Uterus (tissue), 4 donors: ENCODE results near the gene SAMD7. TPM values are rescaled to one million over a fixed set of nuclear protein-coding genes. Genes with fewer than 3 reads are reported as not detected.

ENCODE experiments used
- DNase-seq, 2 donors: peaks; one replicate each; pipeline ENCODE4 v3.0.0-alpha.2; 2019 to 2020
- H3K27ac ChIP-seq, 2 donors: fragments of 200-600 bp; sonication (generic); 1 replicate in 1 of 2; 2 replicates in 1 of 2; pipeline ENCODE4 v1.5.1; 2016 to 2018
- H3K27me3 ChIP-seq, 2 donors: fragments of 200-600 bp; sonication (generic); one replicate each; pipeline ENCODE4 v1.5.1; 2018 to 2019; ENCODE audit warnings: control low read depth in 1 of 2
- H3K36me3 ChIP-seq, 2 donors: fragments of 200-600 bp; sonication (generic); one replicate each; pipeline ENCODE4 v1.5.1; 2019; ENCODE audit warnings: control low read depth in 1 of 2
- H3K4me1 ChIP-seq, 2 donors: fragments of 200-600 bp; sonication (generic); one replicate each; pipeline ENCODE4 v1.5.1; 2018 to 2019; ENCODE audit warnings: control low read depth in 1 of 2
- H3K4me3 ChIP-seq, 2 donors: fragments of 200-600 bp; sonication (generic); 1 replicate in 1 of 2; 2 replicates in 1 of 2; pipeline ENCODE4 v1.5.1; 2018 to 2019; ENCODE audit warnings: mild to moderate bottlenecking in 1 of 2
- H3K9me3 ChIP-seq, 2 donors: fragments of 200-600 bp; sonication (generic); one replicate each; pipeline ENCODE4 v1.5.1; 2019; ENCODE audit warnings: control low read depth in 1 of 2
- POLR2A ChIP-seq, 2 donors: fragments of 450-650 bp; IDR thresholded peaks; one replicate each; pipeline ENCODE4 v1.6.1; 2016; ENCODE audit warnings: antibody characterized with exemption in 2 of 2, mild to moderate bottlenecking in 1 of 2, moderate library complexity in 1 of 2
- intact Hi-C: fragments of 100-400 bp; cut with DNase I; formaldehyde crosslinking; loops from one replicate; pipeline ENCODE4 v1.15.1; 2023; ENCODE audit warnings: low total_unique reads
- total RNA-seq, 4 donors: library from RNA; depleted of rRNA in 3 of 4; stranded (reverse); fragments of >200 nt in 3 of 4; gene quantifications; one replicate each; pipeline versions ENCODE4 v1.1.0 to v1.2.4, GENCODE V29; 2014 to 2023
- TF ChIP-seq, protein P1 (sequence below), 4 experiments: fragments of 200-600 bp in 2 of 4; fragments of 450-650 bp in 2 of 4; sonication (generic) in 2 of 4; IDR thresholded peaks; one replicate each; pipeline ENCODE4 v1.5.1; 2016 to 2019; ENCODE audit warnings: antibody characterized with exemption in 4 of 4, mild to moderate bottlenecking in 2 of 4, moderate library complexity in 1 of 4
- donor health status: DM: yes; HTN: yes; CAD: no.

The SAMD7 gene
- total RNA-seq, 4 donors from 2014 or later: not detected

- H3K27ac ChIP-seq: peak overlapping the region in 1 of 2 donors; percentile 7
- H3K4me1 ChIP-seq: peaks cover 4 to 7% of the 10 kb centered on the region in 2 donors
- no peak overlapping the region for H3K4me3 ChIP-seq
- H3K27me3 ChIP-seq: no peaks in the 10 kb centered on the region
- H3K36me3 ChIP-seq: no peaks in the 10 kb centered on the region
- DNase-seq: no peak
- H3K9me3 ChIP-seq: no peaks in the 10 kb centered on the region
- no peak for TF ChIP-seq POLR2A (IDR thresholded peaks at IDR 0.05)
- TF ChIP-seq, protein P1, sequence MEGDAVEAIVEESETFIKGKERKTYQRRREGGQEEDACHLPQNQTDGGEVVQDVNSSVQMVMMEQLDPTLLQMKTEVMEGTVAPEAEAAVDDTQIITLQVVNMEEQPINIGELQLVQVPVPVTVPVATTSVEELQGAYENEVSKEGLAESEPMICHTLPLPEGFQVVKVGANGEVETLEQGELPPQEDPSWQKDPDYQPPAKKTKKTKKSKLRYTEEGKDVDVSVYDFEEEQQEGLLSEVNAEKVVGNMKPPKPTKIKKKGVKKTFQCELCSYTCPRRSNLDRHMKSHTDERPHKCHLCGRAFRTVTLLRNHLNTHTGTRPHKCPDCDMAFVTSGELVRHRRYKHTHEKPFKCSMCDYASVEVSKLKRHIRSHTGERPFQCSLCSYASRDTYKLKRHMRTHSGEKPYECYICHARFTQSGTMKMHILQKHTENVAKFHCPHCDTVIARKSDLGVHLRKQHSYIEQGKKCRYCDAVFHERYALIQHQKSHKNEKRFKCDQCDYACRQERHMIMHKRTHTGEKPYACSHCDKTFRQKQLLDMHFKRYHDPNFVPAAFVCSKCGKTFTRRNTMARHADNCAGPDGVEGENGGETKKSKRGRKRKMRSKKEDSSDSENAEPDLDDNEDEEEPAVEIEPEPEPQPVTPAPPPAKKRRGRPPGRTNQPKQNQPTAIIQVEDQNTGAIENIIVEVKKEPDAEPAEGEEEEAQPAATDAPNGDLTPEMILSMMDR (IDR thresholded peaks at IDR 0.05): no peak
- intact Hi-C loops: no loop called here
Observed at GRCh38 chr3:169969174-169970095, 58.1 kb downstream of the SAMD7 start.

DNA sequence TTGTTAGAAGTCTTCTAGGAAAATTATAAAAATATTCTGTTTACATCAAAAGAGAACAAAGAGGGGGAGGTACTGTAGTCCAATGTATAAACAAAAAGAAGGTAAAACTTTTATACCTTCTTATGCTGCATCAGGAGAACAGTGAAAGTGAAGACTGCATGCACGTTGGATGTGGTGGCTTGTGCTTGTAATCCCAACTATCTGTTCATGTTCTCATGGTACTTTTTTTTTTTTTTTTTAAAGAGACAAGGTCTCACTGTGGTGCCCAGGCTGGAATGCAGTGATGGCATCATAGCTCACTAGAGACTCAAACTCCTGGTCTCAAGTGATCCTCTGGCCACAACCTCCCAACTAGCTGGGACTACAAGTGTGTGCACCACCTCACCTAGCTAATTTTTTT, 59.5 kb downstream of the SAMD7 start:
- H3K27me3 ChIP-seq: no peaks in the 10 kb centered on the region
- TF ChIP-seq, protein P1 (IDR thresholded peaks at IDR 0.05): no peak
- no peak for TF ChIP-seq POLR2A (IDR thresholded peaks at IDR 0.05)
- intact Hi-C loops: no loop called here
- H3K36me3 ChIP-seq: no peaks in the 10 kb centered on the region
- DNase-seq: no peak
- H3K4me3 ChIP-seq: no peak overlapping the region
- no peak overlapping the region for H3K27ac ChIP-seq
- H3K9me3 ChIP-seq: no peaks in the 10 kb centered on the region
- peaks cover 4 to 7% of the 10 kb centered on the region in 2 donors for H3K4me1 ChIP-seq

DNA sequence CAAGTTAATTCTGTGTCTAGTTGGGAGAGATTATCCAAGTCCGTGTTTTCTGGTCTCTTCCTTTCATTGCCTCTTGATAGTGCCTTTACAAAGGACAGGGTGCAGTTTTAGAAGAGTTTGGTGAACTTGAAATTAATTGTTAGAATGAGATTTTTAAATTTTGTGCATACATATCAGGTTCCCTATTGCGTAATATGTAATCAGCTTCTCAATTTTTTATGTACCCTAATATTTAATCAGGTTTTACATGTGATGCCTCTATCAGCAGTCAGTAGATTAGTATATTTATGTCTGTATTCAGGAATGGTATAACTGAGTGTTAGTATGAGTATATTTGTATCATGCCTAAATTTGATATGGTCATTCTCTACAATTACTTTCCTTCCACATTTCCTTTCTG, 60.1 kb downstream of the SAMD7 start:
- Histone ChIP-seq H3K36me3 (no peaks in the 10 kb centered on the region), H3K4me1 (peaks cover 4 to 7% of the 10 kb centered on the region in 2 donors), H3K27me3 (no peaks in the 10 kb centered on the region), H3K4me3 (no peak overlapping the region), H3K27ac (no peak overlapping the region), H3K9me3 (no peaks in the 10 kb centered on the region)
- TF ChIP-seq POLR2A (IDR thresholded peaks at IDR 0.05): no peak
- TF ChIP-seq, protein P1 (IDR thresholded peaks at IDR 0.05): no peak
- intact Hi-C loops: no loop called here
- DNase-seq: no peak

DNA sequence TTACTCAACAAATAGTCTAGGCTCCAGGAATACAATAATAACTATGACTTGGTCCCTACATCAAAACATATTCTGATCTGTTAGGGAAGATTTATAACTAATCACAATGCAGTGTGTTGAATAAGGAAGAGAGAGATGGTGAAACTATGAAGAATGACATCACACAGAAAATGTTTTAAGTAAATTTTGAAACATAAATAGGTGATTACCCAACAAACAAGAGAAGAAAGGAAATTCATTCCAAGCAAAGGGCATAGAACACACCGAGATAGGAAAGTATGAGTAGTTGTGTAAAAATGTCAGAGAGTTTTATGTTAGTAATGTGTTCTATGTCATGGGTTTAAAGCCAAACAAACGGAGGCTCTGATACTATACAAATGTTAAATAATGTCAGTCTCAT, 68.7 kb downstream of the SAMD7 start:
- no peaks in the 10 kb centered on the region for H3K27me3 ChIP-seq
- no peak for DNase-seq
- intact Hi-C loops: no loop called here
- H3K27ac ChIP-seq: no peak overlapping the region
- H3K4me3 ChIP-seq: no peak overlapping the region
- H3K9me3 ChIP-seq: no peaks in the 10 kb centered on the region
- no peaks in the 10 kb centered on the region for H3K4me1 ChIP-seq
- TF ChIP-seq POLR2A (IDR thresholded peaks at IDR 0.05): no peak
- TF ChIP-seq, protein P1 (IDR thresholded peaks at IDR 0.05): no peak
- no peaks in the 10 kb centered on the region for H3K36me3 ChIP-seq

- no peak for DNase-seq
- H3K4me3 ChIP-seq: no peak overlapping the region
- no peak for TF ChIP-seq POLR2A (IDR thresholded peaks at IDR 0.05)
- TF ChIP-seq, protein P1 (IDR thresholded peaks at IDR 0.05): no peak
- intact Hi-C loops: no loop called here
- H3K27me3 ChIP-seq: no peaks in the 10 kb centered on the region
- H3K36me3 ChIP-seq: no peaks in the 10 kb centered on the region
- H3K27ac ChIP-seq: no peak overlapping the region
- H3K4me1 ChIP-seq: no peaks in the 10 kb centered on the region
- H3K9me3 ChIP-seq: no peaks in the 10 kb centered on the region
Observed at GRCh38 chr3:169984292-169984691, 72.9 kb downstream of the SAMD7 start.
